NOMO-1 treated with dmso at 0.1 percent for 144 hours (cell line): ENCODE measurements around the gene ACTN1.

Source experiments
- DNase-seq: peaks from one replicate; lab custom pipeline; 2025; ENCODE audit not compliant: unreplicated experiment; lab: John Stamatoyannopoulos, UW

The ACTN1 gene

DNA sequence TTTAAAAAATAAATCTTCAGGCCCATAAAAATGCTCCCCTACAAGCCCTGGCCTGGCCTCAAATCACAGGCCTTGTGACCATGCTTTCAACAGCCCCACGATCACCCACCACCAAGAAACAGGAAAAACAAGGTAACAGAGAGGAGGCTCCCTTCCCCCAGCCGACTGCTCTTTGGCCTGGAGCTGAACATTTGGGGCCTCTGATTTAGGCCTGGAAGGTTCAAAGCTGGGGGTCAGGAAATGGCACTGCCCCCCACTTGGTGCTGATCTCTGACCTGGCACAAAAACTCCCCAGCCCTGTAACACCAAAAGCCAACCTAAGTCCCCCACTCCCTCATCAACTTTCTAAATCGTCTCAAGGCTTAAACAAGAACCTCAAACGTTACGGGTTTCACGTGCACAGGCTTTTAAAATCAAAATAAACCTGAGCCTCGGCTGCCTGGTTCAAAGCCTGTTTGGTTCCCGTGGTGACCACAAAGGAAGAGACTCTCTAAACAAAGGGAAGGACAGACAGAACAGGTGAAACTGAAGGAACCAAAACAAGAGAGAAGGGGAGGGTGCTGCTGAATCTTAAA is 9.0 kb downstream of the ACTN1 start:
- no peak for DNase-seq

DNA sequence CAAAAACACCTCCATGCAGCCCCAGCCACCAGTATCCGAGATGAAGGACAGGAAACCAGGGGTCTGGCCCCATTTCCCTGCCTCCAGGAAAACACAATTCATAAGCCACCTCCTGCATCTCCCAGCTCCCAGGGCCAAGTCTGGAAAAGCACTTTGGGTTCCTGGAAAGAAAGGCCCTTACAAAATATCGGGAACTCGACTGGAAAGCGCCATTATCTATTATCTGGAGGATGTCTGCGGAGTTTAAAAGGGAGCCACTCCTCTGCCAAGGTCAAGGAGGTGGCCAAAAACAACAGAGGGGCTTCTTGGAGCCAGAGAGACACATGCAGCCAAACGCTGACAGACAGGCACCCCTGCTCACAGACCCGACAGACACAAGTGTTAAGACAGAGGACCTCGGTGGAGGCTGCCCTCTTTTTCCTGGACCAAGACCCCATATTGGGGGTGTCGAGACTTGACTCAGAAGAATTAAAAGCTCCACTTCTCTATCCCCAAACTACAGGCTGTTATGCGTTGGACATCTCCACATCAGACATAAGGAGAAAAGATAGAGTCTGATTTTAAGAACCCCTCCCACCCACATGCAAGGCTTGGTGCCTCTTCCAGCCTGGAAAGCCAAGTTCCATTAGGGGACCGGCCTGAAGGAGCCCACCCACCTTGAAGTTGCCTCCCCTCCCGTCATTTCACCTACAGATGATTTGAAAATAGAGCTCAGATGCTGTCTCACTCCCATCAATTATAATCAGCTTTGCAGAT is 9.6 kb downstream of the ACTN1 start:
- DNase-seq, result no peak

DNA sequence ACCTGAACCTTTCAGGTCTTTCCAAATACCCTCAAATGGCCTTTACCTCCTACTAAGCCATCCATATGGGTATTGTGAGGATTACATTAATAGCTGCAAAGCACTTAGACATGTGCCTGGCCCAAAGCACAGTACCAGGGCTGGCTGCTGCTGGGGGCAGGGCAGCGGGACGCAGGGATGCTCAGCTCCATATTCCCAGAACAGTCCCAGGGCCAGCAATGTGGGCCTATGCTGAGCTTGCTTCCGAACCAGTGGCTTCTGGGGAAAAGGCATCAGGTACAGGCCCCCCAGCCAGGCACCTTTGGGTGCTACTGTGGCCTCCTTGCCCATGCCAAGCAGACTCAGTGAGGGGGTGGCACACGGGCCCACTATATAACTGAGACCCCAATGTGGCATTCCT is 10.4 kb downstream of the ACTN1 start:
- no peak for DNase-seq

DNA sequence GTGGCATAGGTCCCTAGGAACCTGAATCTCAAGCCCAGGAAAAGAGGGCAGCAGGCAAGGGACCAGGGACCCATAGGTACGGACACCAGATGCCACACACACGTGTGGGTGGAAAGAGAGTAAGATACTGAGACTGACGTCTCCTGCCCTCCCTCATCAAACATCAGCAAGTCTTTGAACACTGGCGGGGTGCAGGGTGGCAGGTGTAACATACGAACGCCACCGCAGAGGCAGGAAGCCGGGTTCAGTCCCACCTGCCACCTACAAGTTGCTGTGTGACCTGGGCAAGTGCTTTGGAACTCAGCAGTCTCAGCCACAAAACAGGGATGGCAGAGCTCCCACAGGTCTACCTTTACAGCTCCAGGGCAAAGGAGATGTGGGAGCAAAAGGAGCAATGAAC is 11.1 kb downstream of the ACTN1 start:
- DNase-seq, result no peak

- DNase-seq, result no peak
Observed at GRCh38 chr14:68967459-68967940, 11.6 kb downstream of the ACTN1 start.

GRCh38 chr14:68966872-68967301 is 12.2 kb downstream of the ACTN1 start:
- no peak for DNase-seq

DNA sequence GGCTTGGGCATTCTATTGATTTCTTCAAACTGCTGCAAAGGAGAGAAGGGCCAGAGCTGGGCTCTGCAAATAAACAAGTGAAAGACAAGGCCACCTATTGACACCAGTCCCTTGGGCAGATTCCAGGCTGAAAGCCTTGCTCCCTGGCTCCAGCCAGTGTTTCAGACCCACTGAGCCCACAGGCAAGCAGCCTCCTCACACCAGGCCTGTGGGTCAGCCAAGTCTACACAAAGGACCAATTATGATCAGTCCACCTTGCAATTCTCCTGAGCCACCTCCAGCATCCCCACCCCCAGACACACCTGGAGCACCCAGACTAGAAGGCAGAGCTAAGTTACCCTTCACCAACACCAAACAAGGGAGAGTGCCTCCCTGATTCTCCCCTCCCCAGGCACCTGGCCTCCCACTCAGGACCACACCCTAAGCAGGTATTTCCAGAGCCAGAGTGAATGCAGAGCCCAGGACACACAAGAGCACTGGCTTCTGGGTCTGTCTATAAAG is 13.8 kb downstream of the ACTN1 start:
- DNase-seq, result no peak

DNA sequence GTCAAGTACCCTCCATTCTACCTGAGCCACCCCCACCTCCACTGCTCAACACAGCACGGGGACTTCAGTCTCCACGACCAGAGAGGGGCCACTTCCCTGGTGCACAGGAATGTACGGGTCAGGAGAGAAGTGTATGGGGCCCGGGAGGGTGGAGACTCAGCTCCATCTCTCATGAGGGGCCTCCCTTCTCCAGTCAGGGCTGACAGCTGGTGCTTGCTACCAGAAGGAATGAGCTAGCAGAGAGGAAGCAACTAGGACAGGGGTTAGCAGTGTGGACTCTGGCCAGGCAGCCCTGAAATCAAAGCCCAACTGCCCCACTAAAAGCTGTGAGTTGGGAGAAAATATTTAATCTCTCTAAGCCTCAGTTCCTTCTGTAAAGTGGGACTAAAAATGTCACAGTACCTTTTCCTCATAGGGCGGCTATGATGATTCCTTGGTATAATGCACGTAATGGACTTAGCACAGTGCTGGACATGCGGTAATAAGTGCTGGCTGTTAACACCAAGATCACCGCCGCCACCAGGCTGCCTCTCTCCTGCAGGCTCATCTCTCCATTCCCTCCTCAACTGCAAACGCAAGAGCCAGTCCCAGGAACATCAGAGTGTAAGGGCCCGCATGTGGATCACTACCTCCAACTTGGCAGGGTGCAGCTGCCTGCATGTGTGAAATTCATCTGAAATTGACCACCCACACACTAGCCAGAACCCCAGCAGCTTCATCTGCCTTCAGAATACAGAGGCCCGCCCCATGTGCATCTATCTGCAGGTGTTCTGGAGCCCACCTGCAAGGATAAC is 14.6 kb downstream of the ACTN1 start:
- DNase-seq, result no peak

GRCh38 chr14:68962681-68963080 is 16.4 kb downstream of the ACTN1 start:
- no peak for DNase-seq

GRCh38 chr14:68961781-68962584 is 17.1 kb downstream of the ACTN1 start:
- DNase-seq, result no peak

- DNase-seq, result no peak
Observed at GRCh38 chr14:68961361-68961760, 17.7 kb downstream of the ACTN1 start.

- DNase-seq, result no peak
Observed at GRCh38 chr14:68960123-68960522, 19.0 kb downstream of the ACTN1 start.

GRCh38 chr14:68959035-68959434 is 20.1 kb downstream of the ACTN1 start:
- no peak for DNase-seq

DNA sequence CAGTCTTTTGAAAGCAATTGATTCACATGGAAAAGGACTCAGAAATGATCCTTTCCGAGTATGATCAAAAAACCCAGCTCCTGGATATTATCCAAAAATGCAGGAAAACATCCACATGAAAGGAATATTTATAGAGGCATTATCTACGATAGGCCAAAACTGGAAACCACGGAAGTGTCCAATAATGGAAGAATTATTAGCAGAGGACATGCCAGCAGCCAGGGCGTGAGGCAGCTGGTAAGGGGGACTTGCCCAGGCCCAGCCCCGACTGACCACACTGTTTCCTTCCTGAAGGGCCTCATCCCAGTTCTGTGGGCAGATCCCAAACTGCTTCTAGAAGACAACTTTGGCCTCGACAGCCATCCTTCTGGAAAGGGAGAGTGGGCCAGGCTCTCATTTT is 20.5 kb downstream of the ACTN1 start:
- no peak for DNase-seq

DNA sequence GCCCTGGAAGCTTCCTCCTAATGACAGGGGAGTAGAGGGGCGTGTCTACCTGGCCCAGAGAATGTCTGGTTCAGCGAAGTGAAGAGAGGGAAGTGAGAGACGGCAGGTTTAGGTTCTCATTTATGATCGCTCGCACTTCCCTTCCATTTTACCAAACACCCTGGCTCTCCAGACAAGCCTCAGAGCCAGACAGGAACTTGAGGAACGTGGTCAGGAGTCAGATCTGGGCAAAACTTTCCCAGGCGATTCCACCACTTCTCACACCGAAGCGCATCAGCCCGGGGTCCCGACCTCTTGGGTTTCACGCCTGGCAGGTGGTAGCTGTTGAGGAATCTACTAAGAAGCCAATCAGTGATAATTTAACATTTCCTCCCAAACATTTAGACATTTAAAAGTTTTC is 21.3 kb downstream of the ACTN1 start:
- no peak for DNase-seq

- DNase-seq, result no peak
Observed at GRCh38 chr14:68956724-68957123, 22.4 kb downstream of the ACTN1 start.

DNA sequence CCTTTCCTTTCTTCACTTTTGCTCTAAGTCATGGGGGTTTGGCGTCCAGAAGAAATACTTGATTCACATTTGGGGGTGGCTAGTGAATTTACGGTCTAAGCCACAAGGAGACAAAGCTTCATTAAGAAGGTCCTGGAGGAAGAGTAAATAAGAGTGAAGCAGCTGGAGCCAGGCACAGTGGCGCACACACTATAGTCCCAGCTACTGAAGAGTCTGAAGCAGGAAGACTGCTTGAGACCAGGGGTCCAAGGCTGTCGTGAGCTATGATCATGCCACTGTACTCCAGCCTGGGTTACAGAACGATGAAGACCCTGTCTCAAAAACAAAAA is 23.3 kb downstream of the ACTN1 start:
- DNase-seq, result no peak

GRCh38 chr14:68955164-68955850 is 23.8 kb downstream of the ACTN1 start:
- DNase-seq, result no peak

DNA sequence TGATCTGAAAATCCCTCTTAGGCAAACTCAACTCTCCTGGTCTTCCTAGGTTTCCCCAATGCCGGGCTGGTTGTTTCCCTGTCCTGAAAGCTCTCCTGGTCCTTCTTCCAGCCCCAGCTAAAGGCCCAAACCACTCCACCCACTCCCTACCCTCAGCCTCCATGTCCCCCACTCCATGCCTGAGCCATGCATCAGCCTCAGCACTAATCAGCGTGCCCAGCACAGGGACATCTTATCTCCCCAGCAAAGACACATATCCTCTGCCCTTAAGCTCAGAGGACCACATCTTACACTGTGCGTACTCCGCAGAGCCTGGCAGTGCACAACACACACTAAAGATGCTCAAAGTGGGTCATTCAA is 25.9 kb downstream of the ACTN1 start:
- DNase-seq, result no peak

GRCh38 chr14:68952531-68953195 is 26.4 kb downstream of the ACTN1 start:
- DNase-seq, result no peak
